Endothelial cell of umbilical vein (primary cell): Measurements from ENCODE around the gene ACOT11. TPM values are rescaled to one million over a fixed set of nuclear protein-coding genes. Genes with fewer than 3 reads are reported as not detected.

Experiments used
- BruUV-seq: library from RNA; stranded (reverse); fragments of 400-500 nt; replicated peaks from 2 replicates; lab custom pipeline; 2021; lab: Mats Ljungman, UMichigan
- CTCF ChIA-PET: fragments of 300-600, 350-600 bp; sonication (Branson Sonifier 250); formaldehyde crosslinking; loops from one replicate; lab custom pipeline; 2021; ENCODE audit warnings: antibody characterized with exemption, inconsistent platforms; lab: Charles Lee
- POLR2A ChIA-PET: fragments of 300-600, 350-600 bp; sonication (Branson Sonifier 250); formaldehyde crosslinking; loops from one replicate; lab custom pipeline; 2021; ENCODE audit warnings: antibody characterized with exemption, inconsistent platforms; lab: Charles Lee
- DNase-seq: peaks from one replicate; pipeline ENCODE4 v3.0.0-alpha.2; 2011; ENCODE audit warnings: low read depth, low spot score
- FAIRE-seq: peaks from 2 replicates; lab custom pipeline; 2011; peaks lifted over from hg19 to GRCh38; lab: Jason Lieb, UNC
- H2AFZ ChIP-seq: 2 replicates; pipeline ENCODE4 v1.6.0; 2012; ENCODE audit warnings: low read depth, low read length, control low read depth, inconsistent platforms
- H3K27ac ChIP-seq: 2 replicates; pipeline ENCODE4 v1.5.1; 2011; ENCODE audit warnings: low read depth, mild to moderate bottlenecking, control low read depth, low read length, moderate library complexity; ENCODE audit not compliant: insufficient read depth
- H3K27me3 ChIP-seq, 2 experiments: 2 replicates each; pipeline versions ENCODE4 v1.6.0 to v1.6.1; 2011; ENCODE audit warnings: low read length in 2 of 2, mixed read lengths in 1 of 2; ENCODE audit not compliant: control insufficient read depth in 2 of 2, insufficient read depth in 2 of 2
- H3K36me3 ChIP-seq, 2 experiments: 2 replicates in 1 of 2; 3 replicates in 1 of 2; pipeline ENCODE4 v1.5.1; 2011; ENCODE audit warnings: low read length in 2 of 2, mild to moderate bottlenecking in 1 of 2, moderate library complexity in 1 of 2; ENCODE audit not compliant: control insufficient read depth in 2 of 2, insufficient read depth in 2 of 2; ENCODE audit errors: extremely low read depth in 1 of 2
- H3K4me1 ChIP-seq: 3 replicates; pipeline ENCODE4 v1.5.1; 2011; ENCODE audit warnings: mild to moderate bottlenecking, low read length; ENCODE audit not compliant: control insufficient read depth, insufficient read depth; ENCODE audit errors: extremely low read depth
- H3K4me2 ChIP-seq: 2 replicates; pipeline ENCODE4 v1.6.1; 2011; ENCODE audit warnings: low read length, control low read depth, mixed read lengths; ENCODE audit not compliant: insufficient read depth
- H3K4me3 ChIP-seq, 3 experiments: fragments of 200-600 bp in 1 of 3; sonication (generic), shearing (Covaris generic) in 1 of 3; replicated peaks in 1 of 3; 2 replicates each; pipeline ENCODE4 v1.5.1; 2011 to 2016; ENCODE audit warnings: control low read depth in 3 of 3, low read length in 3 of 3, mild to moderate bottlenecking in 2 of 3, inconsistent platforms in 1 of 3, low read depth in 1 of 3, moderate library complexity in 1 of 3; ENCODE audit not compliant: insufficient read depth in 1 of 3
- H3K79me2 ChIP-seq: 2 replicates; pipeline ENCODE4 v1.6.0; 2012; ENCODE audit warnings: low read length, inconsistent platforms; ENCODE audit not compliant: control insufficient read depth, insufficient read depth
- H3K9ac ChIP-seq: replicated peaks from 2 replicates; pipeline ENCODE3; 2011; ENCODE audit warnings: low read length, control low read depth; ENCODE audit not compliant: insufficient read depth; ENCODE audit errors: extremely low read depth
- H3K9me1 ChIP-seq: replicated peaks from 3 replicates; pipeline ENCODE4 v1.6.0; 2011; ENCODE audit warnings: mild to moderate bottlenecking, low read length; ENCODE audit not compliant: control insufficient read depth, insufficient read depth; ENCODE audit errors: extremely low read depth
- H3K9me3 ChIP-seq: replicated peaks from 2 replicates; pipeline ENCODE4 v1.5.1; 2012; ENCODE audit warnings: low read length, inconsistent platforms; ENCODE audit not compliant: control insufficient read depth, insufficient read depth
- H4K20me1 ChIP-seq: replicated peaks from 2 replicates; pipeline ENCODE3; 2011; ENCODE audit warnings: mild to moderate bottlenecking, low read length; ENCODE audit not compliant: control insufficient read depth, insufficient read depth; ENCODE audit errors: extremely low read depth
- EZH2 ChIP-seq: IDR thresholded peaks from 2 replicates; pipeline ENCODE4 v1.6.1; 2012; ENCODE audit warnings: borderline replicate concordance, low read depth, mild to moderate bottlenecking, moderate library complexity, low read length, inconsistent platforms; ENCODE audit not compliant: severe bottlenecking
- FOS ChIP-seq: IDR thresholded peaks from 2 replicates; pipeline ENCODE4 v1.6.1; 2011; ENCODE audit warnings: mild to moderate bottlenecking, low read length, moderate library complexity, borderline replicate concordance; ENCODE audit not compliant: insufficient read depth
- GATA2 ChIP-seq: IDR thresholded peaks from 2 replicates; pipeline ENCODE4 v1.7.0; 2011; ENCODE audit warnings: low read depth, mild to moderate bottlenecking, moderate library complexity, mixed read lengths, low read length; ENCODE audit not compliant: insufficient read length, insufficient read depth
- JUN ChIP-seq: IDR thresholded peaks from 2 replicates; pipeline ENCODE4 v1.6.1; 2011; ENCODE audit warnings: borderline replicate concordance, low read depth; ENCODE audit not compliant: insufficient read length, insufficient read depth
- MYC ChIP-seq: IDR thresholded peaks from one replicate; pipeline ENCODE4 v1.6.1; 2011; ENCODE audit warnings: mild to moderate bottlenecking, low read depth, low read length
- POLR2A ChIP-seq: IDR thresholded peaks from 2 replicates; pipeline ENCODE4 v1.6.1; 2012; ENCODE audit warnings: low read depth, mild to moderate bottlenecking, control low read depth, low read length
- POLR2AphosphoS5 ChIP-seq: IDR thresholded peaks from 2 replicates; pipeline ENCODE4 v1.6.1; 2012; ENCODE audit warnings: low read depth, mild to moderate bottlenecking, control low read depth, low read length, moderate library complexity; ENCODE audit not compliant: insufficient read depth
- dilution Hi-C: fragments of 300-500 bp; cut with MboI; formaldehyde crosslinking; loops from one replicate; pipeline ENCODE4 v1.15.0; 2019; ENCODE audit warnings: low sequenced_read_pairs; ENCODE audit not compliant: extremely low pct_ligation_motif_present
- intact Hi-C: fragments of 100-400 bp; cut with micrococcal nuclease; formaldehyde crosslinking; loops from one replicate; pipeline ENCODE4 v1.10.0; 2022
- polyA plus RNA-seq, 4 experiments: library from polyadenylated mRNA; depleted of rRNA in 3 of 4; stranded (reverse) in 3 of 4; unstranded in 1 of 4; fragments of >200 nt; gene quantifications; 2 replicates each; pipeline versions ENCODE4 v1.2.1 to v1.2.3, GENCODE V29; 2011 to 2012; ENCODE audit warnings: missing spikeins in 1 of 4
- total RNA-seq: library from RNA; stranded (reverse); gene quantifications from 2 replicates; pipeline ENCODE4 v1.2.3, GENCODE V29; 2021
- TF ChIP-seq, protein P1 (sequence below), 2 donors: IDR thresholded peaks; 1 replicate in 1 of 2; 2 replicates in 1 of 2; pipeline ENCODE4 v1.5.1; 2011; ENCODE audit warnings: low read length in 2 of 2, mild to moderate bottlenecking in 2 of 2, moderate library complexity in 2 of 2, control low read depth in 1 of 2, inconsistent platforms in 1 of 2, low read depth in 1 of 2; ENCODE audit not compliant: insufficient read depth in 1 of 2; ENCODE audit errors: extremely low read depth in 1 of 2
- TF ChIP-seq, protein P2 (sequence below): IDR thresholded peaks from 2 replicates; pipeline ENCODE4 v1.6.1; 2011; ENCODE audit not compliant: insufficient read depth, insufficient read length

Gene ACOT11
- total and polyA plus RNA-seq, 2 donors (not counting 3 experiments of a cell fraction or from before 2014, with no cell fraction given) = 4.5 to 5.4 TPM

DNA sequence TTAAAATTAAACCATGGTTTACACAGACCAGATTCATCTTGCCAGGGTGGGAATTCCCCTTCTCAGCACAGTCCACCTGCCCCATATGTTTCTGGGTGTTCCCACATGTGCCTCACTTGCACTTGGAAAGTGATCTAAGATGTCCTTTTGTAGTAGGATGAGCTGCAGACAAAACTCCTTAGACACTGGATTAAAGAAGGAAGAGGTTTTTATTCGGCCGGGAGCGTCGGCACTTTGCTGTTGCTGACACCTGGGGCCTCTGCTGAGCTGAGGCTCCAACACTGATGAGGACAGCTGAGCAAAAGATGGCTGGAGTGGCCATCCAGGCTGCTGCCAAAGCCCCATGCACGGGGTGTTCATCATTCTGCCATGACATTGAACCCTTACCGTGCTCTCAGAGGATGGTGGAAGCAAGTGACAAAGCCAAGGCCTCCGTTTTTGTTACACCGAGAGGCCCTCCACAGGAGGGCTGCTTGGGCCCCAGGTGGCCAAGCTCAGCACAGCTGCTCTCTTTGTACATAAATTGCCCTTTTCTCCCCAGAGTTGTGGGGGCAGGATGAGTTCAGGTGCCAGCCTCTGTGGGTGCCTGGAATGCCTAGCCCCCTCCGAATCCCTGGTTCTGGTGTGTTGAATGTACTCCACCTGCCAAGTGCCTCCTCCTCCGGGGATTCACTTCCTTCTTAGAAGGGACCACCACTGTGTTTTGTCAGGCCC, 7.3 kb upstream of the ACOT11 start:
- no peaks in the 10 kb centered on the region for H3K36me3 ChIP-seq
- H3K4me2 ChIP-seq = no peak overlapping the region
- DNase-seq (no peak), FAIRE-seq (no peak)
- no peaks in the 10 kb centered on the region for H4K20me1 ChIP-seq
- intact Hi-C loops = no loop called here
- POLR2A ChIA-PET = no interaction called here
- no peak overlapping the region for H3K9ac ChIP-seq
- dilution Hi-C loops = no loop called here
- H3K27me3 ChIP-seq = peaks cover 0 to 7% of the 10 kb centered on the region in 2 experiments
- BruUV-seq = no TSS peak
- H3K9me1 ChIP-seq = no peaks in the 10 kb centered on the region
- TF ChIP-seq, protein P1, sequence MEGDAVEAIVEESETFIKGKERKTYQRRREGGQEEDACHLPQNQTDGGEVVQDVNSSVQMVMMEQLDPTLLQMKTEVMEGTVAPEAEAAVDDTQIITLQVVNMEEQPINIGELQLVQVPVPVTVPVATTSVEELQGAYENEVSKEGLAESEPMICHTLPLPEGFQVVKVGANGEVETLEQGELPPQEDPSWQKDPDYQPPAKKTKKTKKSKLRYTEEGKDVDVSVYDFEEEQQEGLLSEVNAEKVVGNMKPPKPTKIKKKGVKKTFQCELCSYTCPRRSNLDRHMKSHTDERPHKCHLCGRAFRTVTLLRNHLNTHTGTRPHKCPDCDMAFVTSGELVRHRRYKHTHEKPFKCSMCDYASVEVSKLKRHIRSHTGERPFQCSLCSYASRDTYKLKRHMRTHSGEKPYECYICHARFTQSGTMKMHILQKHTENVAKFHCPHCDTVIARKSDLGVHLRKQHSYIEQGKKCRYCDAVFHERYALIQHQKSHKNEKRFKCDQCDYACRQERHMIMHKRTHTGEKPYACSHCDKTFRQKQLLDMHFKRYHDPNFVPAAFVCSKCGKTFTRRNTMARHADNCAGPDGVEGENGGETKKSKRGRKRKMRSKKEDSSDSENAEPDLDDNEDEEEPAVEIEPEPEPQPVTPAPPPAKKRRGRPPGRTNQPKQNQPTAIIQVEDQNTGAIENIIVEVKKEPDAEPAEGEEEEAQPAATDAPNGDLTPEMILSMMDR (IDR thresholded peaks at IDR 0.05; ENCODE audit: extremely low read depth in 1 of 2, insufficient read depth in 1 of 2, low read depth in 1 of 2, low read length in 2 of 2) = no peak
- no peak for TF ChIP-seq JUN
- no peak for TF ChIP-seq EZH2
- no peak for TF ChIP-seq MYC
- TF ChIP-seq, protein P2, sequence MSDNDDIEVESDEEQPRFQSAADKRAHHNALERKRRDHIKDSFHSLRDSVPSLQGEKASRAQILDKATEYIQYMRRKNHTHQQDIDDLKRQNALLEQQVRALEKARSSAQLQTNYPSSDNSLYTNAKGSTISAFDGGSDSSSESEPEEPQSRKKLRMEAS = no peak
- TF ChIP-seq POLR2A = no peak
- TF ChIP-seq POLR2AphosphoS5 = no peak
- no peak for TF ChIP-seq GATA2
- TF ChIP-seq FOS = no peak
- H3K4me1 ChIP-seq = peaks cover 19% of the 10 kb centered on the region
- CTCF ChIA-PET = interaction anchor here (1.2 kb wide), 1 partner anchor 52 kb away, joined by 4 read pairs; no protein-coding TSS in a partner anchor
- no peak overlapping the region for H2AFZ ChIP-seq
- no peaks in the 10 kb centered on the region for H3K79me2 ChIP-seq
- H3K4me3 ChIP-seq = no peak overlapping the region
- no peak overlapping the region for H3K27ac ChIP-seq
- no peaks in the 10 kb centered on the region for H3K9me3 ChIP-seq
